ENCODE data around the gene GTF2H4. TPM values are rescaled to one million over a fixed set of nuclear protein-coding genes. Genes with fewer than 3 reads are reported as not detected.
"Not testable (repeated sequence)": the region's sequence is repeated elsewhere in the genome, so short reads cannot be mapped to it uniquely, and the experiment has no call there.

Gene GTF2H4
- total RNA-seq, 1 experiment from 2014 or later = 16.9 TPM

DNA sequence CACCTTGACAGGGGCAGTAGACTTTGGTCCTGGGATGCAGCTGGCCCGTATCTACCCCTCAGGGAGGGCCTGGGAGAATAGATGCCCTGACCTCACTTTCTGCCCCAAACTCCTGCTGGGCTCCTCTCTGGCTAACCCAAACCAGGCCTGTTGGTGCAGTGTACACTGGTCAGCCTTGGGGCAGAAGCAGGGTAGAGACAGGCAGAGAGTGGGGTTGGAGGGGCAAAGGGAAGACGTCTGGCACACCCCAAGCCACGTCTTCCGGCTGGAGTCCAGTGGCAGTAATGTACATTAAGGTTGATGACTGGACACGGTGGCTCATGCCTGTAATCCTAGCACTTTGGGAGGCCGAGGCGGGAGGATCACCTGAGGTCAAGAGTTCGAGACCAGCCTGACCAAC is 14.3 kb upstream of the GTF2H4 start:
- no peak for DNase-seq (ENCODE audit: extremely low read depth, low read depth)

GRCh38 chr6:30894381-30894780 is 13.6 kb upstream of the GTF2H4 start:
- DNase-seq (ENCODE audit: extremely low read depth, low read depth) = no peak

DNA sequence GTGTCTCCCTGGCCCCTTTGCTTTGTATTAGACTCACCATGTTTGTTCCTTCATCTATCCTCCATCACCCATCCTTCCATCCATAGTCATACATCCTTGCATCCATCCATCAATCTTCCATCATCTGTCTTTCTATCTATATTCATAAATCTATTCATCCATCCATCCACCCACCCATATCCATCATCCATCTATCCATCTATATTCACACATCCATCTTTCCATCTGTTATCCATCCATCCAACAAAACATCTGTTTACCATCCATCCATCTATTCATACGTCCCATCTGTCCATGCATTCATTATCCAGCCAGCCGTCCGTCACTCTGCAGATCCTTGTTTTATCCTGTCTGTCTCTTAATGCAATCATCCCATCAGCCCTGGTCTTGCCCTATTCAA is 13.1 kb upstream of the GTF2H4 start:
- no peak for DNase-seq (ENCODE audit: extremely low read depth, low read depth)

DNA sequence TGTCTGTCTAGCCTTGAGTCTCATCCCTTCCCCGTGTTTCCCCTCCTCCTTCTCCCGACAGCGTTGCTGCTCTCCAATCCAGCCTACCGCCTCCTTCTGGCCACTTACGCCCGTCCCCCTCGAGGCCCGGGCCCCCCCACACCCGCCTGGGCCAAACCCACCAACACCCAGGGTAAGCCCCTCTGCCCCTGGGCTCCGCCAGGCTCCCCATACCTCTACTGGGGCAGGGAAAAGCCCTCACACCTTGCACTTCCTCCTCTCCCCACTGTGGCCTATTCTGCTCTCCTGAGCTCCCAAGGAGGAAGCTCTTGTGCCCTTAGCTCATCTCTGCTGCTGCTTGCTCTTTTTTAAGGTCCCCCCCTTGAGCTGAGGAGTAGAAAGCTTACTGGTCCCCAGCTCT is 12.7 kb upstream of the GTF2H4 start:
- no peak for DNase-seq (ENCODE audit: extremely low read depth, low read depth)

- DNase-seq (ENCODE audit: extremely low read depth, low read depth) = no peak
These were observed 11.5 kb upstream of the GTF2H4 start for GRCh38 chr6:30896541-30896940.

DNA sequence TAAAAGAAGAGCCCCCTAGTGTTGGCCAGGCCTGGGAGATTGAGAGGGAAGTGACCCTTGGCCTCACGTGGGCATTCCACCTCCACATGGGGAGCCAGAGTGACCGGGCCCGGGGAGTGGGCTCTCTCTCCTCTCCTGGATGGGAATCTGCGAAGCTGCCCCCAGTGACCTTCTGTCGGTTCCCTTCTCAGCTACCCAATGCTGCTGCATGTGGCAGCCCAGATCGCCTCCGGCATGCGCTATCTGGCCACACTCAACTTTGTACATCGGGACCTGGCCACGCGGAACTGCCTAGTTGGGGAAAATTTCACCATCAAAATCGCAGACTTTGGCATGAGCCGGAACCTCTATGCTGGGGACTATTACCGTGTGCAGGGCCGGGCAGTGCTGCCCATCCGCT is 10.1 kb upstream of the GTF2H4 start:
- no peak for DNase-seq (ENCODE audit: extremely low read depth, low read depth)

GRCh38 chr6:30898750-30899360 is 9.2 kb upstream of the GTF2H4 start:
- DNase-seq (ENCODE audit: extremely low read depth, low read depth) = no peak

- DNase-seq (ENCODE audit: extremely low read depth, low read depth) = no peak
These were observed 7.1 kb upstream of the GTF2H4 start for GRCh38 chr6:30900863-30901417.

DNA sequence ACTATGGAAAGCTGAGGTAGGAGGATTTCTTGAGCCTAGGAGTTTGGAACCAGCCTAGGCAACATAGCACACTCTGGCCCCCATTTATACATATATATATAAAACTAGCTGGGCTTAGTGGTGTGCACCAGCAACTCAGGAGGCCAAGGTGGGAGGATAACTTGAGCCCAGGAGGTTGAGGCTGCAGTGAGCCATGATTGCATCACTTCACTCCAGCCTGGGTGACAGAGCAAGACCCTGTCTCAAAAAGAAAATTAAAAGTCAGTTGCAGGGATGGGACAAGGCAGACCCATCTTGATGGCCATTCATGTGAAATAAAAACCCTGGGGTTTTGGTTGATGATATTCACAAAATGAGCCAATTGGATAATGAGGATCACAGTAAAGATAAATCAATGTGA is 6.6 kb upstream of the GTF2H4 start:
- no peak for DNase-seq (ENCODE audit: extremely low read depth, low read depth)

- not testable (repeated sequence) for DNase-seq (ENCODE audit: extremely low read depth, low read depth)
These were observed 5.8 kb upstream of the GTF2H4 start for GRCh38 chr6:30902196-30902595.

DNA sequence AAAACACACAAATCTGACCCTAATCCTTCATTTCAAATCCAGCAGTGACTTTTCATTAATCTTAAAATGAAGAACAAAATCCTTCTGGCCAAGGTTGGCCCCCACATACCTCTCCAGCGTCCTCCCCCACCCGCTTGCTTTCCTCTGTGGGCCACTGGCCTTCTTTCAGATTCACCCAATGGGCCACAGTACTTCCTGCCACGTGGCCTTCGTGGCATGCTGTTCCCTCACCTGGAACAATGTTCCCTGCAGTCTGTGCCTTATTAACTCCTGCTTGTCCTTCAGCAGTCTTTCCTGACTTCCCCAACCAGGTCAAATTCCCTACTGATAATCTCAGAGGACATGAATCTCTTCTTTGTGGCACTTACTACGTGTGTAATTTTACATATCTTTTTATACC is 5.3 kb upstream of the GTF2H4 start:
- DNase-seq (ENCODE audit: extremely low read depth, low read depth) = no peak

GRCh38 chr6:30903236-30903635 is 4.8 kb upstream of the GTF2H4 start:
- no peak for DNase-seq (ENCODE audit: extremely low read depth, low read depth)

DNA sequence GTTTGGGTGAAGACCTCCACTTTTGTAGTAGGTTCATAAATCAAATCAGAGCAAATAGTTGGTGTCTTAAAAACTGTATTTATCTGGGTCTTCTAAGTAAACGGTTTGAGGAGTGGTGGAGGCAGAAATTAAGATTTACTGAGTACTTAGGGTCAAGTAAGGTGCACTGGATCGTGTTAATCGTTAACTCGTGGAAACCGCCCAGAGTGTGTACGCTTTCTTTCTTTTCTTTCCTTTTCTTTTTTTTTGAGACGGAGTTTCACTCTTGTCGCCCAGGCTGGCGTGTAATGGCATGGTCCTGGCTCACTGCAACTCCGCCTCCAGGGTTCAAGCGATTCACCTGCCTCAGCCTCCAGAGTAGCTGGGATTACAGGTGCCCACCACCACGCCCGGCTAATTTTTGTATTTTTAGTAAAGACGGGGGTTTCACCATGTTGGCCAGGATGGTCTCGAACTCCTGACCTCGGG is 683 bp upstream of the GTF2H4 start:
- DNase-seq (ENCODE audit: extremely low read depth, low read depth) = not testable (repeated sequence)

- DNase-seq (ENCODE audit: extremely low read depth, low read depth) = no peak
These were observed 693 bp downstream of the GTF2H4 start for GRCh38 chr6:30908700-30909099.

DNA sequence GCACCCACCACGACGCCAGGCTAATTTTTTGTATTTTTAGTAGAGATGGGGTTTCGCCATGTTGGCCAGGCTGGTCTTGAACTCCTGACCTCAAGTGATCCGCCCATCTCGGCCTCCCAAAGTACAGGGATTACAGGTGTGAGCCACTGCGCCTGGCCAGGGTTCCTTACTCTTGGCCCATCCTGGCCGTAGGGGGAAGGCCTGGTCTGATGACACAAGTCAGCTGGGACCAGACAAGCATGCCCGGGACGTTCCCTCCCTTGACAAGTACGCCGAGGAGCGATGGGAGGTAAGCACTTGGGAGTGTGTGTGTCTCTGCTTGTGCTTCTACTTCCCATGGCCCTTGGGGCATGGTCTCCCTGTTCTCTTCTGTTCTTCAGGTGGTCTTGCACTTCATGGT is 2.5 kb downstream of the GTF2H4 start:
- DNase-seq (ENCODE audit: extremely low read depth, low read depth) = not testable (repeated sequence)

- no peak for DNase-seq (ENCODE audit: extremely low read depth, low read depth)
These were observed 4.9 kb downstream of the GTF2H4 start for GRCh38 chr6:30912746-30913520.

- DNase-seq (ENCODE audit: extremely low read depth, low read depth) = no peak
These were observed 5.7 kb downstream of the GTF2H4 start for GRCh38 chr6:30913721-30914075.

DNA sequence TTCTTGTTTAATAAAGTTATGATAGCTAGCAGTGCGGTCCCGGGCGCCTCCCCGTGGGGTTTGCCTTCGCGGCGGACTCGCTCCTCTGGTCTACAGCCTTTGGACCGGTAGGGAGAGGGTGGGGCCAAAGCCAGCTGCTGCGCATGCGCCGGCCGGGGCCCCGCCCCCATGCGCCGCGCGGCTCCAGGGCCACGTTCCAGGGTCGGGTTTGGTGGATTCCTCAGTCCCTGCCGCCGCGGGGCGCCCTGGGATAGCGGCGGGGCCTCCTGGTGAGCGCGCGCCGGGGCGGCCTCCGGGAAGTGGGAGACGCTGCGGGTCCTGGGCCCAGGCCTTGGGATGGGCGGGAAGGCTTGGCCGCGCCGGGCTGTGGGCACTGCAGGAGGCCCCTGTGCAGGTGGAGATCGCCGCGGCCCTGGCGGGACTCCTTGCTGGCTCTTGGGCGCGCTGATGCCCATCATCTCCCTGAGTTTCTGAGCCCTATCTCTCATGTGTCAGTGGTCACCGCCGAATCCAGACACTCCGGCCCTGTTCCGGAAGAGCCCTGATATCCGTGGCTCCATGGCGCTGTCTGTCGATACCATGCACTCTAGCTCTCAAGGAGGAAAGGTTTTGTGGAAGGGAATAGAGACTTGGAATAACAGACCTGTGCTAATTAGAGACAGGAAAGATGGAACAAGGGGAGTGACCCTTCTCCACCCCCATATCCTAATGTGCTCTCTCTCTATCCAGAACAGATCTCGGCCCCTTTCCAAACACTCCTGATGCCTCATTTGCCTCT is 6.3 kb downstream of the GTF2H4 start, which contains the start of gene VARS2:
Gene VARS2, plus strand, starts transcription at position 163 of the 778 bp plus-strand sequence. Its CDS starts 599 bp downstream, at position 762.
- peak; percentile 82 for DNase-seq (ENCODE audit: extremely low read depth, low read depth)

DNA sequence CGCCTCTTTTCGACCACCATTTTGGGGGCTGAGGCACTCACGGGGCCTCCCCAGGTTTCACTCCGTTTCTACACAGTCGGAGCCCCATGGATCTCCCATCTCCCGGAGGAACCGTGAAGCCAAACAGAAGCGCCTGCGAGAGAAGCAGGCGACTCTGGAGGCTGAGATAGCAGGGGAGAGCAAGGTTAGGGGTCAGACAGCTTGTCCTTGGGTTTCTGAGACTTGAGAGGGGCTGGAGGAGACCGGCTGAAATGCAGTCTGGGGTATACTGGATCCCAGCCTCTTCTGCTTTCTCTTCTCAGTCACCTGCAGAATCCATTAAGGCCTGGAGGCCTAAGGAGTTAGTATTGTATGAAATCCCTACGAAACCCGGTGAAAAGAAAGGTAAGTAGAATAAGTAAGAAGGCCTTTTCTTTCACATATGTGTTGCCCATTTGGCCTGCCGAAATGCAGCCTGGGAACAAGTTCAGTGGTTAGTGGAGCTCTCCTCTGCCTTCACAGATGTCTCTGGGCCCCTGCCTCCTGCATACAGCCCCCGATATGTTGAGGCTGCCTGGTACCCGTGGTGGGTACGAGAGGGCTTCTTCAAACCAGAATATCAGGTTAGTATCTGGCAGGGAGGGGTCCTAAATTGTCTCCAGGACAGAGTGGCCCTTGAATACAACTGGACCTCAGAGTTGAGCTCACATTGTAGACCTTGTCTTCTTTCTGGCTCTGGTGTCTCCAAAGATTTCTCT is 7.0 kb downstream of the GTF2H4 start:
- DNase-seq (ENCODE audit: extremely low read depth, low read depth) = no peak

DNA sequence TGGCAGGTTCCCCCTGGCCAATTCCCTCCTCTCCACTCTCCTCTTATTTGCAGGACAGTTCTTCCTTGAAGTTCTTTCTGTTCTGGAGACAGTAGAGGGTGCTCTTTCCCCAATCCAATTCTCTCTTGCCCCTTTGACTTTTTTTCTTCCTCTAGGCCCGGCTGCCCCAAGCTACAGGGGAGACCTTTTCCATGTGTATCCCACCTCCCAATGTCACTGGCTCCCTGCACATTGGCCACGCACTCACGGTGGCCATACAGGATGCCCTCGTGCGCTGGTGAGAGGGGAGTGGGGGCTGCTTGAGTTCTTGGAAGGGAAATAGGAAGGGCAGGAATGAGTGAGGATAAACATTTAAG is 7.6 kb downstream of the GTF2H4 start:
- peak; percentile 66 for DNase-seq (ENCODE audit: extremely low read depth, low read depth)

DNA sequence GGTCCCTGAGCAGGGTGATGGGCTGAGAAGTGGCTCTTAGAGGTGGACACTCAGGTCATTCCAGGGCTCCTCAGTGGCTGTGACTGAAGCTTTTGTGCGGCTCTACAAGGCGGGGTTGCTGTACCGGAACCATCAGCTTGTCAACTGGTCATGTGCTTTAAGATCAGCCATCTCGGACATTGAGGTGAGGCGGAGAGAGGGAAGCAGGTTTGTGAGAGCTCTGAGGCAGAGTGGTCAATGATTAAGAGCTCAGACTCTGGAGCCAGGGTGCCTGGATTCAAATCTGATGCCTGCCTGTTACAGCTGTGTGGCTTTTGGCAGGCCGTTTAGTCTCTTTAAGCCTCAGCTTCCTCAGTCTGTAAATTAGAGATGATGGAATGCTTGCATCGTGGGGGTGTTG is 9.0 kb downstream of the GTF2H4 start:
- no peak for DNase-seq (ENCODE audit: extremely low read depth, low read depth)
